CD14-positive monocyte (primary cell): Measurements from ENCODE around the gene MYO3B. TPM values are rescaled to one million over a fixed set of nuclear protein-coding genes. Genes with fewer than 3 reads are reported as not detected.

Experiments used
- DNase-seq, 3 donors: peaks; one replicate each; pipeline ENCODE4 v3.0.0-alpha.2; 2011 to 2022
- H2AFZ ChIP-seq: 2 replicates; pipeline ENCODE4 v1.6.0; 2012; ENCODE audit warnings: mild to moderate bottlenecking, low read depth, low read length, inconsistent platforms; ENCODE audit not compliant: insufficient read depth, poor library complexity, severe bottlenecking
- H3K27ac ChIP-seq, 2 donors: 1 replicate in 1 of 2; 2 replicates in 1 of 2; pipeline ENCODE4 v1.5.1; 2012 to 2013; ENCODE audit warnings: low read length in 2 of 2, control low read depth in 1 of 2, inconsistent platforms in 1 of 2, low read depth in 1 of 2, mild to moderate bottlenecking in 1 of 2
- H3K27me3 ChIP-seq, 2 donors: one replicate each; pipeline versions ENCODE4 v1.6.0 to v1.6.1; 2011 to 2013; ENCODE audit warnings: low read length in 2 of 2; ENCODE audit not compliant: control insufficient read depth in 2 of 2, insufficient read depth in 2 of 2
- H3K36me3 ChIP-seq, 2 donors: replicated peaks in 1 of 2; 1 replicate in 1 of 2; 2 replicates in 1 of 2; pipeline versions ENCODE4 v1.5.1 to v1.6.1; 2012 to 2013; ENCODE audit warnings: low read length in 2 of 2, control low read depth in 1 of 2, inconsistent platforms in 1 of 2, mild to moderate bottlenecking in 1 of 2; ENCODE audit not compliant: insufficient read depth in 2 of 2, control insufficient read depth in 1 of 2
- H3K4me1 ChIP-seq, 2 donors: 1 replicate in 1 of 2; 2 replicates in 1 of 2; pipeline versions ENCODE4 v1.5.1 to v1.6.1; 2012 to 2013; ENCODE audit warnings: low read length in 2 of 2, control low read depth in 1 of 2, inconsistent platforms in 1 of 2, mild to moderate bottlenecking in 1 of 2, moderate library complexity in 1 of 2; ENCODE audit not compliant: insufficient read depth in 2 of 2, control insufficient read depth in 1 of 2
- H3K4me2 ChIP-seq: replicated peaks from 2 replicates; pipeline ENCODE3; 2012; ENCODE audit warnings: low read length, moderate library complexity, mild to moderate bottlenecking; ENCODE audit not compliant: poor library complexity, severe bottlenecking; ENCODE audit errors: extremely low read depth
- H3K4me3 ChIP-seq, 3 experiments: fragments of 200-600 bp in 1 of 3; sonication (generic) in 1 of 3; replicated peaks in 1 of 3; 1 replicate in 2 of 3; 2 replicates in 1 of 3; pipeline ENCODE4 v1.5.1; 2011 to 2013; ENCODE audit warnings: low read length in 3 of 3, mild to moderate bottlenecking in 3 of 3, control low read depth in 2 of 3, low read depth in 2 of 3, inconsistent platforms in 1 of 3, moderate library complexity in 1 of 3
- H3K79me2 ChIP-seq: 2 replicates; pipeline ENCODE4 v1.6.0; 2012; ENCODE audit warnings: mild to moderate bottlenecking, control low read depth, inconsistent platforms, low read length, moderate library complexity; ENCODE audit not compliant: insufficient read depth
- H3K9ac ChIP-seq: 2 replicates; pipeline ENCODE4 v1.6.0; 2017; ENCODE audit warnings: low read length, mild to moderate bottlenecking; ENCODE audit not compliant: insufficient read depth, poor library complexity, severe bottlenecking
- H3K9me3 ChIP-seq, 2 donors: replicated peaks in 1 of 2; 1 replicate in 1 of 2; 2 replicates in 1 of 2; pipeline versions ENCODE4 v1.5.1 to v1.6.1; 2012 to 2013; ENCODE audit warnings: low read length in 2 of 2, control low read depth in 1 of 2; ENCODE audit not compliant: control insufficient read depth in 1 of 2, insufficient read depth in 1 of 2
- H4K20me1 ChIP-seq: 2 replicates; pipeline ENCODE4 v1.6.0; 2012; ENCODE audit warnings: mild to moderate bottlenecking, low read length, control low read depth, moderate library complexity; ENCODE audit not compliant: insufficient read depth
- H3K27ac Mint-ChIP-seq, 7 donors: one replicate each; pipeline ENCODE4 v1.8.0; 2020; ENCODE audit warnings: mild to moderate bottlenecking in 7 of 7, mixed read lengths in 7 of 7, moderate library complexity in 6 of 7, inconsistent platforms in 2 of 7
- H3K27me3 Mint-ChIP-seq, 3 donors: one replicate each; pipeline ENCODE4 v1.8.0; 2021 to 2022; ENCODE audit warnings: low read depth in 3 of 3, mild to moderate bottlenecking in 3 of 3, mixed read lengths in 3 of 3, moderate library complexity in 3 of 3, inconsistent platforms in 1 of 3
- H3K36me3 Mint-ChIP-seq, 2 donors: one replicate each; pipeline ENCODE4 v1.8.0; 2020; ENCODE audit warnings: mixed read lengths in 2 of 2, inconsistent platforms in 1 of 2, mild to moderate bottlenecking in 1 of 2
- H3K4me1 Mint-ChIP-seq: one replicate; pipeline ENCODE4 v1.8.0; 2020; ENCODE audit warnings: mild to moderate bottlenecking, mixed read lengths
- H3K4me3 Mint-ChIP-seq, 2 donors: one replicate each; pipeline ENCODE4 v1.8.0; 2020; ENCODE audit warnings: mild to moderate bottlenecking in 2 of 2, mixed read lengths in 2 of 2, moderate library complexity in 1 of 2
- H3K9me3 Mint-ChIP-seq, 7 donors: one replicate each; pipeline ENCODE4 v1.8.0; 2020 to 2022; ENCODE audit warnings: mixed read lengths in 7 of 7, mild to moderate bottlenecking in 6 of 7, moderate library complexity in 6 of 7, inconsistent platforms in 2 of 7
- WGBS: methylation state at CpG from one replicate; pipeline ENCODE4 v1.1.5; 2013; ENCODE audit warnings: missing lambda C conversion rate; ENCODE audit not compliant: insufficient coverage; 5-methylcytosine and 5-hydroxymethylcytosine counted together
- intact Hi-C, 2 donors: fragments of 100-400 bp; cut with micrococcal nuclease; formaldehyde crosslinking; loops; one replicate each; pipeline versions ENCODE4 v1.15.0 to v1.15.1; 2023
- polyA plus RNA-seq, 3 donors: library from polyadenylated mRNA; depleted of rRNA in 1 of 3; unstranded in 2 of 3; stranded (reverse) in 1 of 3; fragments of 300-500 nt in 2 of 3; fragments of >200 nt in 1 of 3; fragmentation: Illumina TruSeq in 2 of 3; gene quantifications; 1 replicate in 2 of 3; 2 replicates in 1 of 3; pipeline ENCODE4 v1.2.3, GENCODE V29; 2012 to 2021
- TF ChIP-seq, protein P1 (sequence below): fragments of 200-600 bp; IDR thresholded peaks from one replicate; pipeline ENCODE4 v1.8.0; 2022; ENCODE audit warnings: antibody characterized with exemption, mild to moderate bottlenecking

The MYO3B gene
- polyA plus RNA-seq, 3 donors, result not detected

- no peaks in the 10 kb centered on the region for H3K4me1 Mint-ChIP-seq
- no peak overlapping the region for H3K27ac Mint-ChIP-seq
- no peaks in the 10 kb centered on the region for H3K9me3 Mint-ChIP-seq
- intact Hi-C loops, result no loop called here
- 95% methylated on average over 2 of the region's 2 CpGs for WGBS
- Histone ChIP-seq H3K9ac (no peak overlapping the region), H3K4me1 (no peaks in the 10 kb centered on the region), H3K27ac (no peak overlapping the region), H3K4me3 (no peak overlapping the region), H3K27me3 (no peaks in the 10 kb centered on the region), H2AFZ (no peak overlapping the region), H3K9me3 (no peaks in the 10 kb centered on the region), H3K36me3 (no peaks in the 10 kb centered on the region), H4K20me1 (no peaks in the 10 kb centered on the region), H3K79me2 (no peaks in the 10 kb centered on the region), H3K4me2 (no peak overlapping the region)
- H3K36me3 Mint-ChIP-seq, result no peaks in the 10 kb centered on the region
- H3K4me3 Mint-ChIP-seq, result no peak overlapping the region
- TF ChIP-seq, protein P1, sequence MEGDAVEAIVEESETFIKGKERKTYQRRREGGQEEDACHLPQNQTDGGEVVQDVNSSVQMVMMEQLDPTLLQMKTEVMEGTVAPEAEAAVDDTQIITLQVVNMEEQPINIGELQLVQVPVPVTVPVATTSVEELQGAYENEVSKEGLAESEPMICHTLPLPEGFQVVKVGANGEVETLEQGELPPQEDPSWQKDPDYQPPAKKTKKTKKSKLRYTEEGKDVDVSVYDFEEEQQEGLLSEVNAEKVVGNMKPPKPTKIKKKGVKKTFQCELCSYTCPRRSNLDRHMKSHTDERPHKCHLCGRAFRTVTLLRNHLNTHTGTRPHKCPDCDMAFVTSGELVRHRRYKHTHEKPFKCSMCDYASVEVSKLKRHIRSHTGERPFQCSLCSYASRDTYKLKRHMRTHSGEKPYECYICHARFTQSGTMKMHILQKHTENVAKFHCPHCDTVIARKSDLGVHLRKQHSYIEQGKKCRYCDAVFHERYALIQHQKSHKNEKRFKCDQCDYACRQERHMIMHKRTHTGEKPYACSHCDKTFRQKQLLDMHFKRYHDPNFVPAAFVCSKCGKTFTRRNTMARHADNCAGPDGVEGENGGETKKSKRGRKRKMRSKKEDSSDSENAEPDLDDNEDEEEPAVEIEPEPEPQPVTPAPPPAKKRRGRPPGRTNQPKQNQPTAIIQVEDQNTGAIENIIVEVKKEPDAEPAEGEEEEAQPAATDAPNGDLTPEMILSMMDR, result no peak
- DNase-seq, result no peak
- H3K27me3 Mint-ChIP-seq, result peaks cover 0 to 7% (median 2%) of the 10 kb centered on the region in 3 donors
These were observed 343.4 kb downstream of the MYO3B start for GRCh38 chr2:170521299-170521698.

DNA sequence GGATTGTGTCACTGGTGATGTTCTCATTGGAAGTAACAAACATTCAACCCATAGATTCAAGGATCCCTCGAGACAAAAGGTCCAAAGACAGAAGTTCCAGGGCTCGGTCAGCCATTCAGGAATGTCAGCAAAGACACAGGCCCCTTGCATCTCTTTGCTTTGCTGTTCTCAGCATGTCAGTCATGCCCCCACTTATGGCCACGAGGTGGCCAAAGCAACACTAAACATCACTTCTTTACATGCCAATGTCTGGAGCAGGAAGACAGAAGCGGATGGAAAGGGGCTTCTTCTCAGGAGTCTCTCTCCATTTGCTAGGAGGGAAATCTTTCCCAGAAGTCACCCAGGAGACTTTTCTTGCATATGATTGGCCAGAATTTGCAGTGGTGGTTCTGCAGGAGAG lies 345.6 kb downstream of the MYO3B start:
- TF ChIP-seq, protein P1, result no peak
- Mint-ChIP-seq H3K36me3 (no peaks in the 10 kb centered on the region), H3K9me3 (no peaks in the 10 kb centered on the region), H3K27me3 (peaks cover 2 to 7% (median 2%) of the 10 kb centered on the region in 3 donors), H3K4me1 (no peaks in the 10 kb centered on the region), H3K27ac (no peak overlapping the region), H3K4me3 (no peak overlapping the region)
- 85% methylated on average over 2 of the region's 4 CpGs for WGBS
- H3K27ac ChIP-seq, result no peak overlapping the region
- H3K4me3 ChIP-seq, result no peak overlapping the region
- H3K79me2 ChIP-seq, result no peaks in the 10 kb centered on the region
- no peak overlapping the region for H3K9ac ChIP-seq
- intact Hi-C loops, result no loop called here
- H4K20me1 ChIP-seq, result no peaks in the 10 kb centered on the region
- H3K4me1 ChIP-seq, result no peaks in the 10 kb centered on the region
- H2AFZ ChIP-seq, result no peak overlapping the region
- H3K4me2 ChIP-seq, result no peak overlapping the region
- H3K36me3 ChIP-seq, result no peaks in the 10 kb centered on the region
- H3K27me3 ChIP-seq, result no peaks in the 10 kb centered on the region
- no peak for DNase-seq
- H3K9me3 ChIP-seq, result no peaks in the 10 kb centered on the region
